ENCODE results near the gene SBF1.
"Not testable (repeated sequence)": the region's sequence is repeated elsewhere in the genome, so short reads cannot be mapped to it uniquely, and the experiment has no call there.

Gene SBF1

GRCh38 chr22:50443801-50444625 lies 30.8 kb downstream of the SBF1 start:
- no peak for DNase-seq

GRCh38 chr22:50443197-50443596 lies 31.6 kb downstream of the SBF1 start:
- no peak for DNase-seq

GRCh38 chr22:50441428-50441993 lies 33.3 kb downstream of the SBF1 start:
- DNase-seq, result no peak

- DNase-seq, result no peak
Observed at GRCh38 chr22:50440544-50441249, 34.1 kb downstream of the SBF1 start.

- DNase-seq, result no peak
Observed at GRCh38 chr22:50439871-50440331, 34.9 kb downstream of the SBF1 start.

GRCh38 chr22:50439314-50439870 lies 35.4 kb downstream of the SBF1 start:
- no peak for DNase-seq

- DNase-seq, result no peak
Observed at GRCh38 chr22:50438305-50439275, 36.2 kb downstream of the SBF1 start.

- DNase-seq, result no peak
Observed at GRCh38 chr22:50437511-50438304, 37.1 kb downstream of the SBF1 start.

- no peak for DNase-seq
Observed at GRCh38 chr22:50436841-50437341, 37.9 kb downstream of the SBF1 start.

GRCh38 chr22:50436015-50436830 lies 38.6 kb downstream of the SBF1 start:
- no peak for DNase-seq

GRCh38 chr22:50435291-50436014 lies 39.4 kb downstream of the SBF1 start:
- no peak for DNase-seq

- DNase-seq, result no peak
Observed at GRCh38 chr22:50434849-50435248, 40.0 kb downstream of the SBF1 start.

- DNase-seq, result not testable (repeated sequence)
Observed at GRCh38 chr22:50432877-50433510, 41.8 kb downstream of the SBF1 start.

- no peak for DNase-seq
Observed at GRCh38 chr22:50432131-50432876, 42.5 kb downstream of the SBF1 start.

- DNase-seq, result no peak
Observed at GRCh38 chr22:50425179-50425916, 49.5 kb downstream of the SBF1 start.

- DNase-seq, result no peak
Observed at GRCh38 chr22:50423956-50424355, 50.9 kb downstream of the SBF1 start.

Measured in bone marrow (tissue), 2 donors.